ENCODE measurements around the gene EPHB2.

DNA sequence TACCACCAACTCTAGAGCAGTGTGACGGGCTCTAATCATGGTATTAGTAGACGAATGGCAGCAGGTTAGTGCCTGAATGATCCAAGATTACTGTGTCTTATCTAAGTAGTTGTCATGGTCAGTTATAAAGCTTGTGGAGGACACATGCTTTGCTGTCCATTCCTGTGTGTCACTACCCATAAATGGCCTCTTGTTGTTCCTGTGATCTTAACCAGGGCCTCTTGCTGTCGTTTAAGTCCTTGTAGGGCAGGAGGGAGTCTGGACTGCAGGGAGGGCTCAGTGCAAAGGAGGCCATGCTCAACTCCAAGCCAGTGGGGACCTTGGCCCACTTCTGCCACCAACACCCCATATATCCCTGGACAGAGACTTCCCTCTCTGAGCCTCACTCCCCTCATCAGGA lies 130.5 kb downstream of the EPHB2 start:
- TF ChIP-seq, protein P1, sequence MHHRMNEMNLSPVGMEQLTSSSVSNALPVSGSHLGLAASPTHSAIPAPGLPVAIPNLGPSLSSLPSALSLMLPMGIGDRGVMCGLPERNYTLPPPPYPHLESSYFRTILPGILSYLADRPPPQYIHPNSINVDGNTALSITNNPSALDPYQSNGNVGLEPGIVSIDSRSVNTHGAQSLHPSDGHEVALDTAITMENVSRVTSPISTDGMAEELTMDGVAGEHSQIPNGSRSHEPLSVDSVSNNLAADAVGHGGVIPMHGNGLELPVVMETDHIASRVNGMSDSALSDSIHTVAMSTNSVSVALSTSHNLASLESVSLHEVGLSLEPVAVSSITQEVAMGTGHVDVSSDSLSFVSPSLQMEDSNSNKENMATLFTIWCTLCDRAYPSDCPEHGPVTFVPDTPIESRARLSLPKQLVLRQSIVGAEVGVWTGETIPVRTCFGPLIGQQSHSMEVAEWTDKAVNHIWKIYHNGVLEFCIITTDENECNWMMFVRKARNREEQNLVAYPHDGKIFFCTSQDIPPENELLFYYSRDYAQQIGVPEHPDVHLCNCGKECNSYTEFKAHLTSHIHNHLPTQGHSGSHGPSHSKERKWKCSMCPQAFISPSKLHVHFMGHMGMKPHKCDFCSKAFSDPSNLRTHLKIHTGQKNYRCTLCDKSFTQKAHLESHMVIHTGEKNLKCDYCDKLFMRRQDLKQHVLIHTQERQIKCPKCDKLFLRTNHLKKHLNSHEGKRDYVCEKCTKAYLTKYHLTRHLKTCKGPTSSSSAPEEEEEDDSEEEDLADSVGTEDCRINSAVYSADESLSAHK (tag by site-specific recombination; IDR thresholded peaks at IDR 0.05) = no peak
- TF ChIP-seq, protein P2, sequence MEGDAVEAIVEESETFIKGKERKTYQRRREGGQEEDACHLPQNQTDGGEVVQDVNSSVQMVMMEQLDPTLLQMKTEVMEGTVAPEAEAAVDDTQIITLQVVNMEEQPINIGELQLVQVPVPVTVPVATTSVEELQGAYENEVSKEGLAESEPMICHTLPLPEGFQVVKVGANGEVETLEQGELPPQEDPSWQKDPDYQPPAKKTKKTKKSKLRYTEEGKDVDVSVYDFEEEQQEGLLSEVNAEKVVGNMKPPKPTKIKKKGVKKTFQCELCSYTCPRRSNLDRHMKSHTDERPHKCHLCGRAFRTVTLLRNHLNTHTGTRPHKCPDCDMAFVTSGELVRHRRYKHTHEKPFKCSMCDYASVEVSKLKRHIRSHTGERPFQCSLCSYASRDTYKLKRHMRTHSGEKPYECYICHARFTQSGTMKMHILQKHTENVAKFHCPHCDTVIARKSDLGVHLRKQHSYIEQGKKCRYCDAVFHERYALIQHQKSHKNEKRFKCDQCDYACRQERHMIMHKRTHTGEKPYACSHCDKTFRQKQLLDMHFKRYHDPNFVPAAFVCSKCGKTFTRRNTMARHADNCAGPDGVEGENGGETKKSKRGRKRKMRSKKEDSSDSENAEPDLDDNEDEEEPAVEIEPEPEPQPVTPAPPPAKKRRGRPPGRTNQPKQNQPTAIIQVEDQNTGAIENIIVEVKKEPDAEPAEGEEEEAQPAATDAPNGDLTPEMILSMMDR (tag by site-specific recombination; IDR thresholded peaks at IDR 0.05) = no peak
- no peak for TF ChIP-seq MYNN (tag by site-specific recombination; IDR thresholded peaks at IDR 0.05; ENCODE audit: borderline replicate concordance)
- no peak for TF ChIP-seq ZNF629 (tag by site-specific recombination; IDR thresholded peaks at IDR 0.05)
- TF ChIP-seq, protein P3, sequence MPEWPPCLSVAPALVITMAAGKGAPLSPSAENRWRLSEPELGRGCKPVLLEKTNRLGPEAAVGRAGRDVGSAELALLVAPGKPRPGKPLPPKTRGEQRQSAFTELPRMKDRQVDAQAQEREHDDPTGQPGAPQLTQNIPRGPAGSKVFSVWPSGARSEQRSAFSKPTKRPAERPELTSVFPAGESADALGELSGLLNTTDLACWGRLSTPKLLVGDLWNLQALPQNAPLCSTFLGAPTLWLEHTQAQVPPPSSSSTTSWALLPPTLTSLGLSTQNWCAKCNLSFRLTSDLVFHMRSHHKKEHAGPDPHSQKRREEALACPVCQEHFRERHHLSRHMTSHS (tag by site-specific recombination; IDR thresholded peaks at IDR 0.05) = no peak
- TF ChIP-seq YY1 (tag by site-specific recombination; IDR thresholded peaks at IDR 0.05) = no peak

Data from HEK293 (cell line).